HG03558 (cell line): ENCODE results near the gene NEUROG3.
"Not testable (repeated sequence)": the region's sequence is repeated elsewhere in the genome, so short reads cannot be mapped to it uniquely, and the experiment has no call there.

ENCODE experiments used
- ATAC-seq: cut with Tn5 transposase; IDR thresholded peaks from one replicate; pipeline ENCODE4 v1.9.1; 2021; ENCODE audit warnings: moderate number of reproducible peaks; ENCODE audit not compliant: unreplicated experiment; ENCODE audit errors: extremely low read depth

The NEUROG3 gene

DNA sequence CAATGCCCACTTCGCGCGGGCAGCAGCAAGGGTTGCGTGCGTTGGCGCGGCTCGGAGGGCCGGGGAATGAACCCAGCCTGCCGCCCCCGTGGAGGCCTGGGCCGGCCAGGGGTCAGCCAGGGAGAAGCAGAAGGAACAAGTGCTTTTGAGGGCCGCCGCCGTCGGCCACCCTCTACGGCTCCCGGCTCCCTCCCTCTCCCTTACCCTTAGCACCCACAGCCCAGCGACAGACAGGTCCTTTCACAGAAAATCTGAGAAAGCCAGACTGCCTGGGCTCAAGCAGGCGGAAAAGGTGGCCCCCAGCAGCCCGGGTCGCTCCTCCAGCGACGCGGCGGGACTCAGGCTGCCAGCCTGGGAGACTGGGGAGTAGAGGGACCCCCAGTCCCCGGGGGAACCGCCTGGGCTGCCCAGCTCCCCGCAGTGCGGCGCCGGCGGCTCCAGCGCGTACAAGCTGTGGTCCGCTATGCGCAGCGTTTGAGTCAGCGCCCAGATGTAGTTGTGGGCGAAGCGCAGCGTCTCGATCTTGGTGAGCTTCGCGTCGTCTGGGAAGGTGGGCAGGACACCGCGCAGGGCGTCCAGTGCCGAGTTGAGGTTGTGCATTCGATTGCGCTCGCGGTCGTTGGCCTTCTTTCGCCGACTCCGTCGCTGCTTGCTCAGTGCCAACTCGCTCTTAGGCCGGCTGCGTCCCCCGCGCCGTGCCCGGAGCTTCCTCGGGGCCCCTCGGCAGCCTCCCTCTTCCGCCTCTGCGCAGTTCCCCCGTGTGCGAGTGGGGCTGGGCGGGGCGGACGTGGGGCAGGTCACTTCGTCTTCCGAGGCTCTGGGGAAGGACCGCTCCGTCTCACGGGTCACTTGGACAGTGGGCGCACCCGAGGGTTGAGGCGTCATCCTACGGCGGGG lies 815 bp downstream of the NEUROG3 start:
- ATAC-seq = no peak

DNA sequence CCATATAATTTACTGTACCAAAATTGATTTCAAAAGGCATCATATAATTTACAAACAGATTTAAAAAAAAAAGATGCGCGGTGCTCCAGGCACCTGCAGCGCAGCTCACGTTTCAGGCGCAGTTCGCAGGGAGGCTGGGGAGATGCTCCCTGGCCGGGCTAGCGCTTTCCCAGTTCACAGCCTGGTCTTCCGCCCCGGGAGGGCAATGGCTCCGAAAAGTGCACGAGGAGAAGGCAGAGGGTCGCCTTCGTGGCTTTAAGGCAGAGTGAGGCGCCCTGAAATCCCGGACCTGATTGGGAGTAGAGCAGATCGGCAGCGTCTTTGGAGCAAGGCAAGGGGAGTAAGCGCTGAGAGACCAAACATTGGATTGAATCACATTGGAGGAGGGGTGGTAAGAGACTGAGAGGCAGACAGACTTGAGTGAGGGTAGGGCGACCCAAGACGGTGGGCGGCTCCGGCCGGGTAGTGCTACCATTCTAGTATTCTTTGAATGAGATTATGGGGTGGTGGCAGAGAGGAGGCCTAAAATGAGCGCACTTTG lies 1.5 kb downstream of the NEUROG3 start:
- no peak for ATAC-seq

DNA sequence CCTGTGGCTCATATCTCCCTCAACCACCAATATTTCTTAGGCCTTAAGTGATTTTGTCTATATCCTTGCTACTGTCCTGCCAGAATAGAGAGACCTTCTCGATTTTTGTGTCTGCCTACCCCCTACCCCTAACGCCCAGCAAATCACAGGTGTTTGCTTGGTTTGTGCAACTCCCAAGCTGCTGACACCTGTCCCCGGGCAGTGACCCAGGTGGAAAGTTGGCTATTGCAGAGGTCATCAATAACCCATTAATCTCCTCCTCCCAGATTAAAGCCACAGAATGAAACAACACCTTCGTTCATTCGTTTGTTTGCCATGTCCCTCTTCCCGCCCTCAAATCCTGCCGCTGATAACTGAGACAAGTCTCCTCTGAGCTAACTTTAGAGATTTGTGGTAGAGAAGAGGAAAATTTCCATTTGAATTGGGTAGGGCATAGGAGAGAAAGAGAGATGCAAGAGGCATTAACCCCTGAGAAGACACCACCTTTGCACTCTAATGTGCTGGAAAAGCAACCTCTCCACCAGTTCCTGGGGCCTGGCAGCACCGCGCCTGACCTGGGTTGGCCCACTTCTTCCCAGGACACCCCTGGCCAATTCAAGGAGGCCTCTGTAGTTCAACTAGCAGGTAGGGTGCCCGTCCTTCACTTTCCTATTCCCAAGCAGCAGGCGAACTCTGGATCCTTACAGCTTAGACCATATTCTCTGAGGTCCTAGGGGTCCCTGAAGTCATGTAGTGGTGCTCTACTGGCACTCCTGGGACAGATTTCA lies 3.0 kb downstream of the NEUROG3 start:
- ATAC-seq = no peak

DNA sequence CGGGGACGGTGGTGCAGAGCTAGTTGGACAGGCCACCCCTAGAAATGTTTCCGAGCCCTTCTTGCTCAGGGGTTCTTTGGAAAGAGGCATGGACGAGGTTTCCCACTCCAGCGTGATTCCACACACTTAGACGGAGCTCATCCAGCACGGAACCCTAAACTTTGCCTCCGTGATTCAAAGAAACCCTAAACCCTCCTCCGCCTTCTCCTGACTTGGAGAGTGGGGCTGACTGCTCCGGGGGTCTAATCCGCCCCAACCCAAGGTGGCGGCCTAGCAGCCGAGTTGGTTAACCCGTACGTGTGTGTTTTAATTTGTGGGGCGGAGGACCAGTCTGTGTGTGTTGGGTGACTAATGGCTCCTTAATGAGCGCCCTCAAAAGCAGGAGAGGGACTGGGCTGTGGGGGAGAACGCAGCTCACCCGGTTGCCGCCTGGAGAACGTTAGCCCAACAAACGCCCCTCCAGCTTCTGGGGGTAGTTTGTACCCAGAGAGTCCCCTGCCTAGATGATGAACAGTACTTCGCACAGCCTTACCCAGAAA lies 3.8 kb downstream of the NEUROG3 start:
- no peak for ATAC-seq

DNA sequence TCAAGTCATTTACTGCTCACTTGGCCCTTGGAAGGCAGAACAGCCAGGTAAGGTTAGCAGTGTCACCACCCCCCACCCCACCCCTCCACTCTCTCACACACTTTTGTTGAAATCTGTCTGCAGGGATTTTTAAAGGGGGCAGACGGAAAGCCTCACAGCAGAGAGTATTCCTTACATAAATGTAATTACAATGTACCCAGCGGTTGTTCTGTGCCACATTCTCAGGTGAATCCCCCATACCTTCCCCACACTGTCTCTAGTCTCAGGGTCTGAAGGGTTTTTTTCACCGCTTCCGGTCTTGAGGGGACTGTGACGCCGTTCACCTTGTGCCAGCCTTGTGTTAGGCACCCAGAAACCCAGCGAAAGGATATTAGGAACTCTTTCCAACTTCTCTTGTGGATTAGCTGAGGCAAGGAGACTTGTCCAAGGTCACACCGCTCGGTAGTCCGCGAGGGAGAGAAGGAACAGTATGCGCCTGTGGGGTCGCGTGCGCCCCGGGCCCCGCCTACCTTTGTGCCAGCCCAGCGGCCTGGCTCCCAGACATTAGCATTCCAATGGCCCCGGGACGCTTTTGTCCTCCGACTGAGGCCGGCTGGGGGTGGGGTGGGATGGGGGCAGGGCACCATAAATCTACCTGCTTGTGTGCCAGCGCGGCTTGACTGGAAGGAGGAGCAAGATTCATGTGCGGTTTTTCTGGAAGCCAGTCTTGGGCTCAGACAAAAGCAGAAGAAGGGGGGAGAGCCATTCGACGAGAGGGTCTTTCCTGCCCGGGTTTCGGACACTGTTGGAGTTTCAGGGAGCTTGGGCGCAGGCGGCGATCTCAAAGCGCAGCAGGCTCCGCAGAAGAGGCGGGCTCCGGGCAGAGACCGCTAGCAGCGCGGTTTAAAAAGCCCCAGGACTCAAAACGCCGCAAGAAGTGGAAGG lies 4.5 kb downstream of the NEUROG3 start:
- ATAC-seq = no peak

DNA sequence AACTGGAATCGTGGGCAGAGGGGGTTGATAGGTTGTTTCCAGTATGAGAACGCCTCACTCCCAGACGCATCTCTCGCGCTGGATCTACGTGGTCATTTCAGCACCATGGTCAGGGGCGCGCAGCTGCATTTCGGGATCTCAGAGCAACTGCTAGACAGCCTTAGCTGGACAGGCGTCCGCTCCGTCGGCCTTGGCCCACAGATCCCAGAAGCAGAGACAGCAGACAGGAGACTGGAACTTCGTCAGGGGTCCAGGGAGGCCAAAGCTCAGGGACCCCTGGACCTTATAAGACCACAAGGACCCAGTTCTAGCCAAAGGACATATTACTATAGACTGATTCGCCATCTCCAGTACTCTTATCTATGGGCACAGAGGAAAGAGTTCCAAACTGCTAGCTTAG lies 5.3 kb downstream of the NEUROG3 start:
- no peak for ATAC-seq

DNA sequence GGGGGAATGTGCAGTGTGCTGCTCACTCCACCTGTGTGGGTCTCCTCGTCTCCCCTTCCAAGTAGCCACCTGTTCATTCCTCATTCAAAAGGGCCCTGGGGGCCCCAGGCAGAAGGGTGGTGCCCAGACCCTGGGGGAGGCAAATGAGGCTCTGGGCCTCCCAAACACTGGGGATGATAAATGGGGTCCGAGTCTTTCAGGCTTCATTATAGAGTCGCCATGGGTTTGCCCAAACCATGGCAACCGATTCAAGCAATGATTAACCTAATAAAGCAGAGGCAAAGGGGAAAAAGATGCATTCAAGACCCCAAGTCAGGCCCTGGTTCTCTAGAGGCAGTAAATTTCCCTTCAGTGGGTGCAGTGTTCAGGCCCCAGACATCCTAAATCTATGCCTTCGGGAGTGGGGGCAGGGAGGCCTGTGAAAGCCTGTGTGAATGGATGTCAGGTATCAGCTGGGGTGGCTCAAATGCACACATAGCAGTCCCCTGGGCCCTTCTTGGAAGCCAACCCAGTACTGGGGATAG lies 10.4 kb downstream of the NEUROG3 start:
- no peak for ATAC-seq

DNA sequence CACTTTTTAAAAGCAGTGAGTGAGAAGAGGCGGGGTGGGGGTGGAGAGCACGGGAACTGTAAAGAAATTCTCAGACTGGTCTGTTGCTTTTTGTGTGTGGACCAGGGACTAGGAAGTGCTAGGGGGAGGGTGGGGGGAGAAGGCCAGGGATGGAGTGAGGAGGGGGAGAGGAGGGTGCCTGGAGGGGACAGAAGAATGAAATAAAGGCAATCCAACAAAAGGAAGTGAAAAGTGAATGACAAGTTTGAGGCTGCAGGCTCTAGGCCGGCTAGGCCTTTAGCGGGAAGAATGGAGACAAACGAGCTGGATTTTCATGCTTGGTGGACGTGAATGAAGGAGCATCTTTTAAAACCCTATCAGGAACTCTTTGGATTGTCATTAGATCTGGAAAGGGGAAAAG lies 13.7 kb downstream of the NEUROG3 start:
- ATAC-seq = no peak

DNA sequence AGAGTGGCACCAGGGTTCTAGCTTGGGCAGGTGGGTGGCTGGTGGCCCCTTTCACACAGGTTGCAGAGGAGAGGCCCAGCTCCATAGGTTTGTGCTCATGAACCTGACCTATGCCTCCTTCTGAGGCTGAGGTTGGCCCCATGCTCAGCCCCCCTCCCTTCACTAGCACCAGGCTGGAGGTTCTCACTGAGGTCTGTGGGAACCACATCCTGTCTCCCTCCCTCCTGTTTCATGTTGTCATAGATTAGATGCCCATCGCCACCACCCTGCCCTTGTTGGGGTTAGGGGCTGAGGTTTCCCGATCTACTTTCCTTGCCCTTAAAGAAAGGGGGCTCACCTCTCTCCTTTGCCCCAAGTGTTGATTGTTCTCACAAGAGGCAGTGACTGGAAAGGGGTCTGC lies 14.7 kb downstream of the NEUROG3 start:
- ATAC-seq = no peak

DNA sequence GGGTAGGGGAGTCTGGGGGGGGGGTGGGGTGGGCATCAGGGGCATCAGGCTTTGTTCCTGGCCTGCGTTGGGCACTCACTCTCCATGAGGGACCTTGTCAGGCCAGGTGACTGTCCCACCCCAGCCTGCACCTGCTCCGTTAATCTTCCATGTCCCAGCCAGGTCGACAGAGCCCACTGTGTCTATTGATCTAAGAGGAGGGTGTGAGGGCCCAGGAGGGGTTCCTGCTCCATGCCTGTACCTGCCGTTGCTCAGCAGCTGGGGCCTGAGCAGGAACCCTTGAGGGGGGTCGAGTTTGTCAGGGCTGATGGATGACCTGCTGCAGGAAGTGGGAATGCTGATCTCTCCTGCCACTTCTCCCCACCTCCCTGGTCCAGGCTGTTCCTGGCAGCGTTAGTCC lies 18.6 kb downstream of the NEUROG3 start:
- no peak for ATAC-seq

DNA sequence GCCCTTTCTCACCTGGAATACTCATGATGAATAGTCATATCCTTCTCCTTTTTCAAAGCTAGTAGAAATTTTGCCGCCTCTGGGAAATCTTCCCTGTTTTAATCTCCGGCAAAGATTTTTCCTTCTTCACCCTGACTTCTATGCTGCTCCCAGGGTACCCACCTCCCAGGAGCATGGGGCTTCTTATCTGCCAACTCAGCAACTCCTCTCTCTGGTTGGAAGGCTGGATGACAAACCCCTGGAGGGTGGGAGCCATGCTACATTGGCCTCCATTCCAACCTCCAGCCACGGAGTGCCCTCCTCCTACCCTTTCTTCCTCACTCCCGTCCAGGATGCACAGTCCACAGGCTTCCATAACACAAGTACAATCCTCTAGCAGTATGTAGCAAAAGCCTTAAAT lies 19.9 kb downstream of the NEUROG3 start:
- ATAC-seq = no peak

DNA sequence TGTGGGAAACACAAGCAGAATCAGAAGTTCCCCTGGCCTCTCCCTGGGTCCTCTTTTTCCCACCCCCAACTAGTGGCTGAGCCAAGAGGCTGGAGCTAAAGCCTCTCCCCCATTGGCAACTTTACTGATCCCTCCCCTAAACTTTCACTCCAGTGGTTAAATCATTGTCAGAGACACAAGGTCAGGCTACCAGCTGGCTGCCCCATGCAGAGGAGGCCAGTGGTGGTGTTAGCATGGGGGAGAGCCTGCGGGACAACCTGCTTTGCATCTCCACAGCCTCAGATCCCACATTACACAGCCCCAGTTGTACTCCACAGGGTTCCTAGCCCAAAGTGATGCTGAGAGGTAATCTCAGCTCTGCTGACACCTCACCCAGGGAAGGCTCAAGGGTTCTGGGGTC lies 21.0 kb downstream of the NEUROG3 start:
- no peak for ATAC-seq

DNA sequence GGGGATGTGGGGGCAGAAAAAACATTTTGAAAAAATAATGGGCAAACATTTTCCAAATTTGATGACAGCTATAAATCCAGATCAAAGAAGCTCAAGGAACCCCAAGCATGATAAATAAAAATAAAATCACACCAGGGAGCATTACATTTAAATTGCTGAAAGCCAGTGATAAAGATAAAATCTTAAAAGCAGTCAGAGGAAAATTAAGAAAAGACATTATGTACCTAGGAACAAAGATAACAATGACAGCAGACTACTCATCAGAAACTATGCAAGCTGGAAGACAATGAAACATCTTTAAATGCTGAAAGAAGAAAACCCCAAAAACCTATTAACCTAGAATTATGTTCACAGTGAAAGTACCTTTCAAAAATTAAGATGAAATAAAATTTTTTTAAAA lies 23.3 kb downstream of the NEUROG3 start:
- ATAC-seq = no peak

DNA sequence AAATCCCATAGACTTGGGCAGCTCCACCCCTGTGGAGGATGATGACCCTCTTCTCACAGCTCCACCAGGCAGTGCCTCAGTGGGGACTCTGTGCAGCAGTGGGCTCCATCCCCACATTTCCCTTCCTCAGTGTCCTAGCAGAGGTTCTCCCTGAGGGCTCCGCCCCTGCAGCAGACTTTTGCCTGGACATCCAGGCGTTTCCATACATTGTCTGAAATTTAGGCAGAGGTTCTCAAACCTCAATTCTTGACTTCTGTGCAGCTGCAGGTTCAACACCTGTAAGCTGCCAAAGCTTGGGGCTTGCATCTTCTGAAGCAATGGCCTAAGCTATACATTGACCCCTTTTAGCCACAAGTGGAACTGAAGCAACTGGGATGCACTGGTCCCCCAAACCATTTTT lies 31.8 kb downstream of the NEUROG3 start:
- no peak for ATAC-seq

DNA sequence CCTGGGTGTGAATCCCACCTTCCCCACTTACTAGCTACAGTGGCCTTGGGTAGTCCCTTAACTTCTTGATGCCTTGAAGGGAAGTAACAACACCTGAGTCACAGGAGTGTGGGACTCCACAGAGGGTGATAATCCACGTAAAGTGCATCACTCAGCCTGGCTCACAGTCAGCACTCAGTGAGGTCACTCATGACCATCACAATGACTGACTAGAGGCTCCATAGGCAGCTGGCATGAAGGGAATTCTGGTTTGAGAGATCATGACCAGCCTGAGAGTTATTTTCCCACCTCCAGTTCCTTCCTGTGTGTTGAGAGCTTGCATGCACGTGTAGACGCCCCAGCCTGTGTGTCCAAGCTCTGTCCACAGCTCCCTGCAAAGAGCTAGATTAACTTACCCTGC lies 34.8 kb downstream of the NEUROG3 start:
- no peak for ATAC-seq

DNA sequence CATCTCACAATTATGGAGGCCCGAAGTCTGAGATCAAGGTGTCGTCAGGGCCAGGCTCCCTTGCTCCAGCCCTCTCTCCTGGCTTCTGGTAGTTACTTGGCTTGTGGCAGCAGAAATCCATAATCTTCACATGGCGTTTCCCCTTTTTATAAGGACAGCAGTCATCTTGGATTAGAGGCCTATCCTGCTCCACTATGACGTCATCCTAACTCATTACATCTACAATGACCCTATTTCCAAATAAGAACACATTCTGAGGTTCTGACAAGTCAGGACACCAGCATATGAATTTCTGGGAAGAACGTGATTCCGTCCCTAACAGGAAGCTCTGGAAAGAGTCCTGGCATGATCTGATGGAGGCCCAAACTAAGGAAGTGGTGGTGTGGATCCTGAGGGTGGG lies 35.8 kb downstream of the NEUROG3 start:
- ATAC-seq = no peak

DNA sequence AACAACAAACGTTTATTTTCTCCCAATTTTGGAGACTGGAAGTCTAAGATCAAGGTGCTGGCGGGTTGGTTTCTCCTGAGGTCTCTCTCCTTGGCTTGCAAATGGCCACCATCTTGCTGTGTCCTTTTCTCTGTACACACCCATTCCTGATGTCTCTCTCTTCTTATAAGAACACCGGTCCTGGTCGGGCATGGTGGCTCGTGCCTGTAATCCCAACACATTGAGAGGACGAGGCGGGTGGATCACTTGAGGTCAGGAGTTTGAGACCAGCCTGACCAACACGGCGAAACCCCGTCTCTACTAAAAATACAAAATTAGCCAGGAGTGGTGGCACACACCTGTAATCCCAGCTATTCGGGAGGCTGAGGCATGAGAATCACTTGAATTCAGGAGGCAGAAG lies 36.7 kb downstream of the NEUROG3 start:
- ATAC-seq = not testable (repeated sequence)

DNA sequence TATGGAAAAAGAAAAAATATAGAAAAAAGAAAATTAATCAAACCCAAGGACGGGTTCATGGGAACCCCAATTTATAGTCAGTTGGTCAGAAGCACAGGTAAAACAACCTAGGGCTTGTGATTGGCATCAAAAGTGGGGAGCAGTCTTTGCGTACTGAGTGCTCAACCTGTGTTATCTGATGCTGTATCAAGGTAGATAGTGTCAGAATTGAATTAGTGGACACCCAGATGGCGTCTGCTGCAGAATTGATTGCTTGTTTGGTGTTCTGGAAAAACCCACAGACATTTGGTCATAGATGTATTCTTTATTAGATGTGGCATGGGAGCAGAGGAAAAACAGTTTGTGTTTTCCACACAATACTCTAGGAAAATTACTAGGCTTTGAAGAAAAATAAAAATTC lies 39.6 kb downstream of the NEUROG3 start:
- ATAC-seq = no peak

DNA sequence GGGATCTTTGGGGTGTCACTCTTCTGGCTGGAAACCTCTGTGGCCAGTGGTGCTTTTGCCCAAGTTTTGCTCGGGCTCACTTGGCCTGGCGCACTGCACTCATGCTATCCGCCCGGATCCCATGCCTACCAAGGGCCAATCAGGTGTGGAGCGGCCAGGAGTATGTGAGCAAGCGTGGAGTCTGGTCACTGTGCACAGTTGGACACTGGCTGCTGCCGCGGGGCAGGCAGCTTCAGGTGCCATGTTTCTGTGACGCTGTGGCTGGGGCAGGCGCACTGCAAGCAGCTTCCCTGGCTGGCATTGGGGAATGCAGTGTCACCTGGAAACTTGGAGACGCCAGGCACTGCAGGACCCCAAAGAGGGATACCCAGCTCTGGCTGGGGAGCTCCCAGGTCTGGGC lies 45.3 kb downstream of the NEUROG3 start:
- no peak for ATAC-seq
